Mesendoderm (in vitro differentiated cells): ENCODE measurements around the gene CHMP4B.

Source experiments
- DNase-seq: peaks from one replicate; pipeline ENCODE4 v3.0.0; 2013
- H2AK5ac ChIP-seq: 2 replicates; pipeline ENCODE4 v1.6.1; 2013; ENCODE audit warnings: low read length, inconsistent platforms
- H2BK120ac ChIP-seq: 2 replicates; pipeline ENCODE4 v1.6.1; 2013; ENCODE audit warnings: low read depth, mild to moderate bottlenecking, low read length, moderate library complexity, mixed read lengths
- H2BK15ac ChIP-seq: replicated peaks from 2 replicates; pipeline ENCODE4 v1.6.1; 2013; ENCODE audit warnings: low read depth, mild to moderate bottlenecking, moderate library complexity
- H2BK5ac ChIP-seq: 2 replicates; pipeline ENCODE4 v1.6.1; 2013; ENCODE audit warnings: low read length, inconsistent platforms
- H3K18ac ChIP-seq: 2 replicates; pipeline ENCODE4 v1.6.1; 2013; ENCODE audit warnings: mild to moderate bottlenecking, low read length, mixed read lengths
- H3K23ac ChIP-seq: one replicate; pipeline ENCODE4 v1.6.1; 2013; ENCODE audit warnings: low read length
- H3K27ac ChIP-seq: 2 replicates; pipeline ENCODE4 v1.5.1; 2013; ENCODE audit warnings: low read depth, mild to moderate bottlenecking, inconsistent platforms, low read length, moderate library complexity
- H3K27me3 ChIP-seq: 2 replicates; pipeline ENCODE4 v1.6.1; 2013; ENCODE audit warnings: low read length, control low read depth, mild to moderate bottlenecking, inconsistent platforms; ENCODE audit not compliant: insufficient read depth, poor library complexity
- H3K36me3 ChIP-seq: 2 replicates; pipeline ENCODE4 v1.6.1; 2013; ENCODE audit warnings: low read length, inconsistent platforms; ENCODE audit not compliant: control insufficient read depth, insufficient read depth
- H3K4ac ChIP-seq: one replicate; pipeline ENCODE4 v1.6.1; 2013; ENCODE audit warnings: low read depth, mild to moderate bottlenecking, low read length, moderate library complexity
- H3K4me1 ChIP-seq: 2 replicates; pipeline ENCODE4 v1.6.1; 2013; ENCODE audit warnings: low read depth, low read length, inconsistent platforms; ENCODE audit not compliant: control insufficient read depth
- H3K4me2 ChIP-seq: 2 replicates; pipeline ENCODE4 v1.6.1; 2013; ENCODE audit warnings: low read length
- H3K4me3 ChIP-seq: 2 replicates; pipeline ENCODE4 v1.5.1; 2013; ENCODE audit warnings: mild to moderate bottlenecking, low read length
- H3K56ac ChIP-seq: one replicate; pipeline ENCODE4 v1.6.1; 2013; ENCODE audit warnings: low read length
- H3K79me1 ChIP-seq: 2 replicates; pipeline ENCODE4 v1.6.1; 2013; ENCODE audit warnings: low read length, inconsistent platforms
- H3K79me2 ChIP-seq: 2 replicates; pipeline ENCODE4 v1.6.1; 2013; ENCODE audit warnings: mild to moderate bottlenecking, low read length; ENCODE audit not compliant: control insufficient read depth, insufficient read depth
- H3K9ac ChIP-seq: 2 replicates; pipeline ENCODE4 v1.6.1; 2013; ENCODE audit warnings: low read length, inconsistent platforms
- H4K5ac ChIP-seq: one replicate; pipeline ENCODE4 v1.6.1; 2013; ENCODE audit warnings: low read length
- H4K8ac ChIP-seq: one replicate; pipeline ENCODE4 v1.6.1; 2013; ENCODE audit warnings: low read depth, mild to moderate bottlenecking, control low read depth, low read length, moderate library complexity
- WGBS: extraction: QIAGEN DNeasy Blood & Tissue Kit; methylation state at CpG from one replicate; pipeline ENCODE4 v1.1.7; 2013; ENCODE audit warnings: low lambda C conversion rate, missing lambda C conversion rate; ENCODE audit not compliant: insufficient coverage; ENCODE audit errors: extremely low coverage; 5-methylcytosine and 5-hydroxymethylcytosine counted together

Gene CHMP4B

DNA sequence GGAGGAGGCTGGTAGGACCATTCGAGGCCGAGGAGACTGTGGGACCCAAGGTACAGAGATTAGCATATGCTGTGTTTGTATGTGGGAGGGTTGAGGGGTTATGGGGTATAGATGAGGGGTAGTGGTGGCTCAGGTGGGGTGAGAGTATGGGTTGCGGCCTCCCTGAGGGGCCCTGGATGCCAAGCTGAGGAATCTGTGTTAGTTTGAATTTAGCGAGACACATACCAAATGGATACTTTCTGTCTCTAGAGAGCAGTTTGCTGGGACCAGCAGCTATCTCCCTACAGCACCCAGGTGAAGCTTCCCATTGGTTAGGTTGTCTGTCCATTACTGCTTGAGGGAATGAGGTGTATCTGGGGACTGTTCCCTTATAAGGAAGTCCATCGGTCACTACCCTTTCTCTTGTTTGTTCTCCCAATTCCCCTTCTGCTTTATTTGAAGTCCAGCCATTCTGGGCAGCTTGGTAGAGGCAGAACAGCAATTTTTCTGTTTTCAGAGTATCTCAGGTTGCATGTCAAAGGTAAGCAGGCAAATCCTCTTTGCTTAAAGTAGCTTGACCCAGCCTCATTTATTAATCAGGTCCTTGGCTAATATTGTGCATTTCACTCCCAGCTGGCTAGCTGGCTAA lies 15.2 kb downstream of the CHMP4B start:
- H2BK120ac ChIP-seq, result no peak overlapping the region
- H3K18ac ChIP-seq, result no peak overlapping the region
- no peaks in the 10 kb centered on the region for H3K27me3 ChIP-seq
- no CpG with 5 or more reads among the region's 5 CpGs for WGBS
- no peak overlapping the region for H3K9ac ChIP-seq
- no peak overlapping the region for H3K4me2 ChIP-seq
- H3K56ac ChIP-seq, result no peak overlapping the region
- peaks cover 15% of the 10 kb centered on the region for H3K79me2 ChIP-seq
- no peak overlapping the region for H2AK5ac ChIP-seq
- H3K79me1 ChIP-seq, result peaks cover 19% of the 10 kb centered on the region
- H3K36me3 ChIP-seq, result no peaks in the 10 kb centered on the region
- H2BK15ac ChIP-seq, result no peak overlapping the region
- no peak overlapping the region for H3K27ac ChIP-seq
- H3K4me1 ChIP-seq, result peaks cover 14% of the 10 kb centered on the region
- no peak overlapping the region for H3K23ac ChIP-seq
- DNase-seq, result peak; percentile 92
- H3K4ac ChIP-seq, result no peak overlapping the region
- no peak overlapping the region for H2BK5ac ChIP-seq
- no peak overlapping the region for H3K4me3 ChIP-seq
- no peak overlapping the region for H4K8ac ChIP-seq
- no peak overlapping the region for H4K5ac ChIP-seq

DNA sequence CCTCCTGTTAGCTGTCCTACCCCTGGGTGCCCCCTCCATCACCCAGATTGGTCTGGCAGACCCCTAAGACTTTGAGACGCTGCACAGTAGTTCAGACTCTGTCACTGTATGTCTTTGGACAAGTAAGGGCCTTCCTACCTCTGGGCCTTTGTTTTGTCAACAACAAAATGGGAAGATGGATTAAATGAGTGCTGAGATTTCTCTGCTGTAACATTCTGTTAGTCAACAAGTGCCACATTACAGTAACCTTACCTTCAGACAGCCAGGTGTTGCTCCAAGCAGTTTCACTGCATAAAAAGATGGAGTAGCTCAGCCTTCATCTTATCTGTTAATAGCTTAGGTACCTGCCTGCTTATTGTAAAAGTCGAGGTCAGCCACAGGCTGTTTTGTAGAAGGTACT lies 16.0 kb downstream of the CHMP4B start:
- WGBS, result no CpG with 5 or more reads among the region's 2 CpGs
- Histone ChIP-seq H3K23ac (no peak overlapping the region), H3K27ac (no peak overlapping the region), H2BK15ac (no peak overlapping the region), H3K4me1 (peaks cover 16% of the 10 kb centered on the region), H3K79me1 (peaks cover 19% of the 10 kb centered on the region), H3K9ac (no peak overlapping the region), H4K8ac (no peak overlapping the region), H3K36me3 (no peaks in the 10 kb centered on the region), H2BK5ac (no peak overlapping the region), H3K27me3 (no peaks in the 10 kb centered on the region), H2AK5ac (no peak overlapping the region), H3K4me3 (no peak overlapping the region), H3K4ac (no peak overlapping the region), H4K5ac (no peak overlapping the region), H3K79me2 (peaks cover 15% of the 10 kb centered on the region), H3K18ac (no peak overlapping the region), H2BK120ac (no peak overlapping the region), H3K4me2 (no peak overlapping the region), H3K56ac (no peak overlapping the region)
- DNase-seq, result no peak

DNA sequence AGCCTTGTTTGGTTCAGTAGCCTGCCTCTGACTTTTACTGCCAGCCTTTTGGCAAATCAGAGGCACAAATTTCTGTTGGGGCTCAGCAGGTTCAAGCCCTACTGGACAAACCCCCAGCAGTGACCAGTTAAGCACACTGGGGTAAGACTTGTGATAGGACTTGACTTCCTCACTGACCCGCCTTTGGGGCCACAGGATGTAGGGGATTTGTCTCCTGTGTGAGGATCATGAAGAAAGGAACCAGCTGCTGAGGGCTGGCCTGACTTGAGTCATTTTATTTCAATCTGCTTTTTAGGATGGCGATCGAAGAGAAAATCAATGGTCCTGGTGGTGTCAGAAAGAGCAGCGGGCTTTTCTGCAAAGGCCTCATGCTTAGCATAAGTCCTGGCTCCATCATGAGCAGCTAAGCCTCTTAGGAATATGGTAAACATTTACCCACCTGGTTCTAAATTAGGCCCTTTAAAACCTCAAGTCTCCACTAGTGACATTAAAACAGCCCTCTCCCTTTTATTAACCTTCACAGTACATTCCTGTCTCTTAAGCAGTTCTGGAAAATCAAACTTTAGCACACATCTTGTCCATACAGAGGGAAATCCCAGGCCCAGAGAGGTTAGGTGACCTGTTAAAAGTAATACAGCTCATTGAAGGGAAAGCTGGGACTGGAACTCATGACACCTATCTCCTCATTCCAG lies 16.6 kb downstream of the CHMP4B start:
- Histone ChIP-seq H3K18ac (no peak overlapping the region), H3K4me2 (no peak overlapping the region), H3K23ac (no peak overlapping the region), H2BK120ac (no peak overlapping the region), H3K79me1 (peaks cover 18% of the 10 kb centered on the region), H3K9ac (no peak overlapping the region), H3K4me1 (peaks cover 16% of the 10 kb centered on the region), H2BK15ac (no peak overlapping the region), H3K79me2 (peaks cover 12% of the 10 kb centered on the region), H3K36me3 (no peaks in the 10 kb centered on the region), H2AK5ac (no peak overlapping the region), H3K27me3 (no peaks in the 10 kb centered on the region), H2BK5ac (no peak overlapping the region), H3K4ac (no peak overlapping the region), H3K27ac (no peak overlapping the region), H3K4me3 (no peak overlapping the region), H4K8ac (no peak overlapping the region), H3K56ac (no peak overlapping the region), H4K5ac (no peak overlapping the region)
- DNase-seq, result no peak
- no CpG with 5 or more reads among the region's 4 CpGs for WGBS

DNA sequence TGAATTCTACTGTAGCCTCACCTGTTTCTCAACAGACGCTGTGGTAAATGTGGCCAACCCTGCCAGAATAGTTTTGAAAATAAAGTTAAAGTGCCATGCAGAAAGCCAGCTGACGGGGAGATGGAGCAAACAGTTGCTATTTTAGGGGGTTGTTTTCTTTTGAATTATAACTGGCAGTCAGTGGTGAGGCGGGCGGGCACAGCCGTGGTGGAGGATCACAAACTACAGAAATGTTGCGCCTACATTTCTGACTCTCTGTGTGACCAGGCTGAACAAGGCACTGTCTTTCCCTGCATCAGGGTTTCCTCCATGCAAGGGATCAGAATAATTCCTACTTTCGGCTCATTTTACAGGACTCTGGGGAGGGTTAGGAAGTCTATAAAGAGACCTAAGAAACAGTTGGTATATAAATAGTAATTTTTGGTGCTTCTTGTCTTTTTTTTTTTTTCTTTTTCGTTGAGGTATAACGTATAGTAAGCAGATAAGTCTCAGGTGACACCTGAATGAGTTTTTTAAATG lies 17.2 kb downstream of the CHMP4B start:
- Histone ChIP-seq H3K27ac (no peak overlapping the region), H4K5ac (no peak overlapping the region), H4K8ac (no peak overlapping the region), H2BK120ac (no peak overlapping the region), H3K4me2 (no peak overlapping the region), H2AK5ac (no peak overlapping the region), H3K36me3 (no peaks in the 10 kb centered on the region), H3K9ac (no peak overlapping the region), H3K4me3 (no peak overlapping the region), H3K79me1 (peaks cover 18% of the 10 kb centered on the region), H3K4ac (no peak overlapping the region), H3K56ac (no peak overlapping the region), H2BK15ac (no peak overlapping the region), H3K18ac (no peak overlapping the region), H3K23ac (no peak overlapping the region), H3K27me3 (no peaks in the 10 kb centered on the region), H3K4me1 (peaks cover 16% of the 10 kb centered on the region), H2BK5ac (no peak overlapping the region), H3K79me2 (peaks cover 12% of the 10 kb centered on the region)
- WGBS, result no CpG with 5 or more reads among the region's 9 CpGs
- DNase-seq, result no peak

DNA sequence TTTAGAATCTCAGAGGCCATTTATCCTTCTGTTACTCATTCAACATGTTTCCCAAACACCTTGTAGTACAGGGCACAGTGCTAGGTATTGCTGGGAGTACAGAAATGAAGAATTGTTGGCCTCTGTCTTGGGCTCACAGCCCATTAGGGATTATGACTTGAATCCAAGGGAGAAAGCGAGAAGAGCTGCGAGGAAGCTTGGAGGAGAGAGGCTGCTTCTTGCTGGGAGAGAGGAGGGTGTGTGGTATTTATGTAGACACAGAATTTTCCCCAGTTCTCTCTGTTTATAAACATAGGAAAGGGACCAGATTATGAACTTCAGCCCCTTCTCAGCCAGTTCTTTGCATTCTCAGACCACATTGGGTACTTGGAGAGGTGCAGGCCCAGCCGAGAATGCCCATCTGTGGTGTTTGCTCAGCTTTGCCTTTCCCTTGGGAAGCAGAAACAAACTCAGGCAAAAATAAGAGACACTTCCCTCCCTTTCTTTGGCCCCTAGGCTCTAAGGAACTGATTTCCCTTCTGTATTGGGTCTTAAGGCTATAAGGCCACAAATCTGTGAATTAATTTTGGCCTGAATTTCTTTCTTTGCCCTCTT lies 17.9 kb downstream of the CHMP4B start:
- WGBS, result no CpG with 5 or more reads among the region's 3 CpGs
- no peak overlapping the region for H2BK15ac ChIP-seq
- no peak overlapping the region for H3K4ac ChIP-seq
- no peak overlapping the region for H3K56ac ChIP-seq
- H3K4me3 ChIP-seq, result no peak overlapping the region
- no peaks in the 10 kb centered on the region for H3K36me3 ChIP-seq
- peaks cover 15% of the 10 kb centered on the region for H3K79me2 ChIP-seq
- H2BK5ac ChIP-seq, result no peak overlapping the region
- peaks cover 21% of the 10 kb centered on the region for H3K79me1 ChIP-seq
- no peak overlapping the region for H3K9ac ChIP-seq
- no peak for DNase-seq
- no peak overlapping the region for H2AK5ac ChIP-seq
- H3K18ac ChIP-seq, result no peak overlapping the region
- H3K23ac ChIP-seq, result no peak overlapping the region
- H3K4me1 ChIP-seq, result peaks cover 16% of the 10 kb centered on the region
- H3K27ac ChIP-seq, result no peak overlapping the region
- no peaks in the 10 kb centered on the region for H3K27me3 ChIP-seq
- no peak overlapping the region for H2BK120ac ChIP-seq
- no peak overlapping the region for H4K8ac ChIP-seq
- H4K5ac ChIP-seq, result no peak overlapping the region
- H3K4me2 ChIP-seq, result no peak overlapping the region
